Mucosa of descending colon (tissue), 3 donors: ENCODE results near the gene TIMP3. TPM values are rescaled to one million over a fixed set of nuclear protein-coding genes. Genes with fewer than 3 reads are reported as not detected.

Source experiments
- ATAC-seq: fragments of 200-7000 bp; cut with Tn5 transposase; one replicate; pipeline ENCODE4 v1.9.1; 2020; ENCODE audit warnings: mild to moderate bottlenecking, moderate library complexity
- DNase-seq, 3 donors: peaks; one replicate each; pipeline ENCODE4 v3.0.0-alpha.2; 2020
- H3K36me3 ChIP-seq: fragments of 200-600 bp; one replicate; pipeline ENCODE4 v1.8.0; 2021; ENCODE audit warnings: low read depth, mild to moderate bottlenecking
- H3K4me1 ChIP-seq: fragments of 200-600 bp; one replicate; pipeline ENCODE4 v1.8.0; 2021; ENCODE audit warnings: low read depth, mild to moderate bottlenecking
- H3K4me3 ChIP-seq: fragments of 200-600 bp; one replicate; pipeline ENCODE4 v1.8.0; 2021; ENCODE audit warnings: mild to moderate bottlenecking
- H3K9me3 ChIP-seq: fragments of 200-600 bp; one replicate; pipeline ENCODE4 v1.8.0; 2021; ENCODE audit warnings: mild to moderate bottlenecking
- intact Hi-C, 2 donors: fragments of 100-400 bp; cut with DNase I in 1 of 2; cut with micrococcal nuclease in 1 of 2; formaldehyde crosslinking; loops; one replicate each; pipeline versions ENCODE4 v1.11.0 to v1.11.1; 2022; cut with DNase I, micrococcal nuclease
- total RNA-seq, 3 donors: library from RNA; stranded (reverse); fragmentation: NEBNext Ultra II Directional in 2 of 3; extraction: Animal tissue kit (Norgen Biotek cat#: 25700) in 2 of 3; gene quantifications; one replicate each; pipeline versions ENCODE4 v1.2.1 to v1.2.4, GENCODE V29; 2021 to 2023
- TF ChIP-seq, protein P1 (sequence below): fragments of 200-600 bp; IDR thresholded peaks from one replicate; pipeline ENCODE4 v1.8.0; 2022; ENCODE audit warnings: antibody characterized with exemption, mild to moderate bottlenecking
- donor health status: DM: no; HTN: no; CAD: no; lungs with moderate emphysema.
- donor health status: DM: no; HTN: no; CAD: no.
- donor health status: DM: no; HTN: yes; CAD: no.

TIMP3 gene
- total RNA-seq, 3 donors from 2014 or later = 14.4 to 193 (median 49.1) TPM

DNA sequence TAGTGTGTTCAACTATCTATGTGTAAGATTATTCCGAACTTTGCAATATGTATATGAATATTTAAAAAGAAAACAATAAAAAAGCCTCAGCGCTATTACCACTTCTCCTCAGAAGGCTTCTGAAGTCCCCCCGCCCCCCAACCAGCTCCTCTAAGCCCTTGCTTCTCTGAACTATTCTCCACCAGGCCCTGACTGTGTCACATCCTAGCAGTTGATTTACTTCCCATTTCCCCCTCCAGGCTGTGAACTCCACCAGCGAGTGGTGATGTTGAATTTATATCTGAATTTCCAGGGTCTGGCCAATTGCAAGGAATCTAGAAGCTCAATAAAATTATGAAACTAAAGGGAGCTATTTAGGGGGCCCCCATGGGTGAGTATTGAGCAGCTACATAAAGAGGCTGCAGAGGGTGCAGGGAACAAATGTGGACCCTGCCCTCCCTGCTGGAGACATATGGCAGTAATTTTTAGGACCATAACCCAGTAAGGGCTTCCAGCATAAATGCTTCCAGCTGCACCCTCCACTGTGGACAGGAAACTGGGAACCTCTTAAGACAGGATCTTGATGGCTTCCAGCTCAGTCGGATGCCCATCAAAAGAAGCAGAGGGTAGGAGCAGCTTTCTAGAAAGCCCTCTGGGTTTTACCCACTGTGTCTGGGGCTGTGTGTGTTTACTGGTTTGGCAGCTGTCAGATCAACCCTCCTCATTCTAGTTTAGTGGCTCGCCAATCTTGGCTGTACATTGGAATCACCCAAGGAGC, 81.4 kb downstream of the TIMP3 start:
- ATAC-seq (no peak), DNase-seq (no peak)
- intact Hi-C loops = no loop called here
- H3K4me1 ChIP-seq = no peaks in the 10 kb centered on the region
- H3K9me3 ChIP-seq = no peaks in the 10 kb centered on the region
- H3K36me3 ChIP-seq = no peaks in the 10 kb centered on the region
- no peak overlapping the region for H3K4me3 ChIP-seq
- TF ChIP-seq, protein P1, sequence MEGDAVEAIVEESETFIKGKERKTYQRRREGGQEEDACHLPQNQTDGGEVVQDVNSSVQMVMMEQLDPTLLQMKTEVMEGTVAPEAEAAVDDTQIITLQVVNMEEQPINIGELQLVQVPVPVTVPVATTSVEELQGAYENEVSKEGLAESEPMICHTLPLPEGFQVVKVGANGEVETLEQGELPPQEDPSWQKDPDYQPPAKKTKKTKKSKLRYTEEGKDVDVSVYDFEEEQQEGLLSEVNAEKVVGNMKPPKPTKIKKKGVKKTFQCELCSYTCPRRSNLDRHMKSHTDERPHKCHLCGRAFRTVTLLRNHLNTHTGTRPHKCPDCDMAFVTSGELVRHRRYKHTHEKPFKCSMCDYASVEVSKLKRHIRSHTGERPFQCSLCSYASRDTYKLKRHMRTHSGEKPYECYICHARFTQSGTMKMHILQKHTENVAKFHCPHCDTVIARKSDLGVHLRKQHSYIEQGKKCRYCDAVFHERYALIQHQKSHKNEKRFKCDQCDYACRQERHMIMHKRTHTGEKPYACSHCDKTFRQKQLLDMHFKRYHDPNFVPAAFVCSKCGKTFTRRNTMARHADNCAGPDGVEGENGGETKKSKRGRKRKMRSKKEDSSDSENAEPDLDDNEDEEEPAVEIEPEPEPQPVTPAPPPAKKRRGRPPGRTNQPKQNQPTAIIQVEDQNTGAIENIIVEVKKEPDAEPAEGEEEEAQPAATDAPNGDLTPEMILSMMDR = no peak

DNA sequence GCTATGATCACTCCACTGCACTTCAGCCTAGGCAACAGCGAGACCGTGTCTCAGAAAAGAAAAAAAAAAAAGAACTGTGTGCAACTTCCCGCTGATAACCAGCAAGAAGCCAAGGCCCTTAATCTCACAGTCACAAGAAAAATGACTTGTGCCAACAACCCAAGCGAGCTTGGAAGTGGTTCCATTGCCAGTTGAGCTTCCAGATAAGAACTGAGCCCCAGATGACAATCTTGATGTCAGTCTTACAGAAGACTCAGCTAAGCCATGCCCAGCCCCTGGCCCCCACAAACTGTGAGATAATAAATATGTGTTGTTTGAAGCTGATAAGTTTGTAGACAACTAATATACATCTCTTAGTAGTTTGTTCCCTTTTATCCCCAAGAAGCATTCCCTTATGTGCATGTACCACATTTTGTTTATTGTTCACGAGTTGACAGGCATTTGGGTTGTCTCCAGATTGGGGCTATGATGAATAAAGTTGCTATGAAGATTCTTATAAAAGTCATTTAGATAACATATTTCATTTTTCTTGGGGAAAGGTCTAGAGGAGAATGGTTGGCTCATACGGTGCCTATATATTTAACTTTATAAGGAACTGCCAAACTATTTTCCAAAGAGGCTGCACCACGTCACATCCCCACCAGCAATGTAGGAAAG, 85.9 kb downstream of the TIMP3 start:
- no peak for ATAC-seq

DNA sequence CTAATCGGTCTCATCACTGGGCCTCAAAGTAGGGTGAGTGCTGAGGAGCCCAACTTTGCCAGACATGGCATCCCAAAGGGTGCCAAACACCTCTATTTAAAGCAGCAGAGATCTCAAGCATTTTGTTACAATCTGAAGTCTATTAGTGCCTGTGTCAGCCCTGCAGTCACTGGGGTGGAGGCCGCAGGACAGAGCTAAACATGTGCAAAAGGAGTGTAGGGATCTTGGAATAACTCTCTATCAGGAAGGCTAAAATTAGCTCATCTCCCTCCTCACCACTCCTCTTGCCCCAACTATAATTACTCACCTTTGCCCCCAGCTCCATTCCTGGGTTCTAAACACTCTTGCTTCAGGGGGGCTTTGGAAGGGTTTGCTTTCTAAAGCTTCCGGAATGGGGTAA, 87.5 kb downstream of the TIMP3 start:
- DNase-seq (no peak), ATAC-seq (no peak)
- H3K36me3 ChIP-seq = no peaks in the 10 kb centered on the region
- no peaks in the 10 kb centered on the region for H3K4me1 ChIP-seq
- H3K9me3 ChIP-seq = no peaks in the 10 kb centered on the region
- no peak overlapping the region for H3K4me3 ChIP-seq
- TF ChIP-seq, protein P1 = no peak
- intact Hi-C loops = no loop called here

More for the DNA sequence above, 85.9 kb downstream of the TIMP3 start:
- H3K4me3 ChIP-seq = no peak overlapping the region
- intact Hi-C loops = no loop called here
- H3K9me3 ChIP-seq = no peaks in the 10 kb centered on the region
- no peaks in the 10 kb centered on the region for H3K36me3 ChIP-seq
- no peak for DNase-seq
- TF ChIP-seq, protein P1 = no peak
- no peaks in the 10 kb centered on the region for H3K4me1 ChIP-seq

DNA sequence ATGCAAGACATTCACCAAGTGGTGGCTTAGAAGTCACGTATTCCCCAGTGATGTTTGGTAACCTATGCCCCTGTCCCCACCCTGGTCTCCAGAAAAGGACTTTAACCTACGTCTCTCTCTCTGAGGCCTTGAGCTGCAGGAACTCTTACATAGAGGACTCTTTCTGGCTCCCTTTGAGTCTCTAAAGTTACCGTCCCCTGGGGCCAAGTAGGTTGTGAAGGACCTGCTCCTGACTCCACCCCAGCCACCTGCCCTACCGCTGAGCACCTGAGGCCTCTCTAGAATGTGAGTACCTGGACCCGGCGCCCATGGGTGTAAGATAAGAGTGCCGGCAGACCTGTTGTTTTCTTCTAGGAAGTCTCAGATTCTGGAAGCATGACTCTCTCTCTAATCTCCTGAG, 95.4 kb downstream of the TIMP3 start:
- H3K9me3 ChIP-seq = no peaks in the 10 kb centered on the region
- no peaks in the 10 kb centered on the region for H3K36me3 ChIP-seq
- DNase-seq (no peak), ATAC-seq (no peak)
- no peaks in the 10 kb centered on the region for H3K4me1 ChIP-seq
- no peak overlapping the region for H3K4me3 ChIP-seq
- intact Hi-C loops = no loop called here
- TF ChIP-seq, protein P1 = no peak

DNA sequence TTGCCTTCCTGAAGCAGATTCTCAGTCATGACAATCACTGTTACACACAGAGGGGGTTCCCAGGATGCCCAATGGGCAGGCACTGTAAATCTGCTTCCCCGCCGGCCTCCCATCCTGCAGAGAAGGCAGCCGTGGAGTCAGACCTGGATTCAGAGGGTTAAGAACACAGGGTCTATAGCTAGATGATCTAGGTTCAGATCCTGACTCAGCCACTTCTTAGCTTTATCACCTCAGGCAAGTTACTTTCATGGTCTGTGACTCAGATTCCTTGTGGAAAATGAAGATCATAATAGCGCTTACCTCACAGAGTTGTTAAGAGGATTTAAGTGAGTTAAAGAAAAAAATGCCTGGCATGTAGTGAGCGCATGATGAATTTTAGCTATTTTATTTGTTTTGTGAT, 95.9 kb downstream of the TIMP3 start:
- H3K4me1 ChIP-seq = no peaks in the 10 kb centered on the region
- intact Hi-C loops = no loop called here
- DNase-seq = no peak
- H3K36me3 ChIP-seq = no peaks in the 10 kb centered on the region
- no peak for ATAC-seq
- no peak overlapping the region for H3K4me3 ChIP-seq
- H3K9me3 ChIP-seq = no peaks in the 10 kb centered on the region
- TF ChIP-seq, protein P1 = no peak
